GM23248 (cell line): Measurements from ENCODE around the gene RNU1-2. TPM values are rescaled to one million over a fixed set of nuclear protein-coding genes. Genes with fewer than 3 reads are reported as not detected.
"Not testable (repeated sequence)": the region's sequence is repeated elsewhere in the genome, so short reads cannot be mapped to it uniquely, and the experiment has no call there.

ENCODE experiments used
- DNase-seq: peaks from one replicate; pipeline ENCODE4 v3.0.0-alpha.2; 2015
- H2AFZ ChIP-seq: fragments of 200-600 bp; sonication (generic); 2 replicates; pipeline ENCODE4 v1.6.1; 2016; ENCODE audit warnings: antibody characterized with exemption
- H3F3A ChIP-seq: fragments of 200-600 bp; sonication (generic); 2 replicates; pipeline ENCODE4 v1.6.1; 2016; ENCODE audit warnings: mild to moderate bottlenecking, antibody characterized with exemption, mixed run types; ENCODE audit not compliant: insufficient read depth
- H3K27ac ChIP-seq: fragments of 200-600 bp; sonication (generic); 2 replicates; pipeline ENCODE4 v1.5.1; 2016; ENCODE audit warnings: mild to moderate bottlenecking
- H3K27me3 ChIP-seq: fragments of 200-600 bp; sonication (generic); replicated peaks from 2 replicates; pipeline ENCODE4 v1.6.1; 2016; ENCODE audit warnings: mild to moderate bottlenecking; ENCODE audit not compliant: insufficient read depth
- H3K36me3 ChIP-seq: fragments of 200-600 bp; sonication (generic); 2 replicates; pipeline ENCODE4 v1.6.1; 2016; ENCODE audit warnings: low read depth, mild to moderate bottlenecking
- H3K4me1 ChIP-seq: fragments of 200-600 bp; sonication (generic); 2 replicates; pipeline ENCODE4 v1.6.1; 2016; ENCODE audit warnings: mild to moderate bottlenecking; ENCODE audit not compliant: insufficient read depth
- H3K4me2 ChIP-seq: fragments of 200-600 bp; sonication (generic); one replicate; pipeline ENCODE4 v1.6.1; 2016; ENCODE audit warnings: mild to moderate bottlenecking; ENCODE audit not compliant: unreplicated experiment
- H3K4me3 ChIP-seq: fragments of 200-600 bp; sonication (generic); 2 replicates; pipeline ENCODE4 v1.5.1; 2016; ENCODE audit warnings: mild to moderate bottlenecking
- H3K79me2 ChIP-seq: fragments of 200-600 bp; sonication (generic); 2 replicates; pipeline ENCODE4 v1.6.1; 2016; ENCODE audit warnings: mild to moderate bottlenecking; ENCODE audit not compliant: insufficient read depth
- H3K9ac ChIP-seq: fragments of 200-600 bp; sonication (generic); 2 replicates; pipeline ENCODE4 v1.6.1; 2016; ENCODE audit warnings: mild to moderate bottlenecking
- H3K9me2 ChIP-seq: fragments of 200-600 bp; sonication (generic); 2 replicates; pipeline ENCODE4 v1.6.1; 2016; ENCODE audit warnings: mixed run types, mild to moderate bottlenecking, moderate library complexity; ENCODE audit not compliant: insufficient read depth
- H3K9me3 ChIP-seq: fragments of 200-600 bp; sonication (generic); one replicate; pipeline ENCODE4 v1.6.1; 2017; ENCODE audit warnings: low read depth
- H4K20me1 ChIP-seq: fragments of 200-600 bp; sonication (generic); 2 replicates; pipeline ENCODE4 v1.6.0; 2016; ENCODE audit not compliant: insufficient read depth
- EZH2 ChIP-seq: fragments of 200-600 bp; sonication (generic); IDR thresholded peaks from 2 replicates; pipeline ENCODE4 v1.6.1; 2018; ENCODE audit warnings: antibody characterized with exemption, mild to moderate bottlenecking; ENCODE audit not compliant: insufficient read depth, poor library complexity, severe bottlenecking
- EZH2phosphoT487 ChIP-seq: fragments of 200-600 bp; sonication (generic); IDR thresholded peaks from 2 replicates; pipeline ENCODE4 v1.6.1; 2018; ENCODE audit warnings: antibody characterized with exemption, moderate library complexity, mild to moderate bottlenecking, low read depth; ENCODE audit not compliant: insufficient read depth
- WGBS, 2 experiments: methylation state at CpG; one replicate each; pipeline ENCODE4 v1.1.6; 2015 to 2017; ENCODE audit warnings: low lambda C conversion rate in 2 of 2, low coverage in 1 of 2; ENCODE audit errors: missing lambda C conversion rate in 2 of 2; 5-methylcytosine and 5-hydroxymethylcytosine counted together
- in situ Hi-C: fragments of 300-500 bp; cut with MboI; formaldehyde crosslinking; loops from 2 replicates; pipeline ENCODE4 v1.15.0; 2020
- polyA plus RNA-seq: library from polyadenylated mRNA; unstranded; fragments of >200 nt; fragmentation: Nextera tagmentation; extraction: Ambion mirVana; gene quantifications from 2 replicates; pipeline ENCODE4 v1.2.1, GENCODE V29; 2016
- total RNA-seq: library from RNA; depleted of rRNA; stranded (reverse); fragments of >200 nt; shearing (Covaris generic); gene quantifications from 2 replicates; pipeline ENCODE4 v1.2.3, GENCODE V29; 2014

RNU1-2 gene
- total and polyA plus RNA-seq, 2 experiments from 2014 or later: not detected

- H2AFZ ChIP-seq, H3K27ac ChIP-seq, H3K4me3 ChIP-seq, H3K4me1 ChIP-seq, H3K9ac ChIP-seq, H3F3A ChIP-seq, H3K9me2 ChIP-seq, H3K79me2 ChIP-seq, H3K36me3 ChIP-seq, in situ Hi-C loops, H3K9me3 ChIP-seq, H3K4me2 ChIP-seq, DNase-seq, H4K20me1 ChIP-seq: not testable (repeated sequence)
- H3K27me3 ChIP-seq: peaks cover 39% of the 10 kb centered on the region
- WGBS, 2 experiments: 19 to 21% methylated on average over 34 to 35 of the region's 35 CpGs
These were observed 20.6 kb upstream of the RNU1-2 start for GRCh38 chr1:16874968-16875765.

- H3K4me3 ChIP-seq, H3K27ac ChIP-seq, H3K4me2 ChIP-seq, in situ Hi-C loops, H2AFZ ChIP-seq, H3K9me3 ChIP-seq, H4K20me1 ChIP-seq, H3K9ac ChIP-seq, H3K9me2 ChIP-seq, DNase-seq, H3F3A ChIP-seq, H3K4me1 ChIP-seq, H3K79me2 ChIP-seq, H3K36me3 ChIP-seq: not testable (repeated sequence)
- WGBS, 2 experiments: 52 to 62% methylated on average over 1 of the region's 1 CpG
- peaks cover 56% of the 10 kb centered on the region for H3K27me3 ChIP-seq
These were observed 14.0 kb upstream of the RNU1-2 start for GRCh38 chr1:16881742-16882141.

GRCh38 chr1:16882986-16883385, 12.8 kb upstream of the RNU1-2 start:
- Histone ChIP-seq H3K36me3 (no peaks in the 10 kb centered on the region), H3K9me3 (no peaks in the 10 kb centered on the region), H2AFZ (no peak overlapping the region), H3K9me2 (no peaks in the 10 kb centered on the region), H3K4me2 (no peak overlapping the region), H4K20me1 (no peaks in the 10 kb centered on the region), H3F3A (no peaks in the 10 kb centered on the region), H3K27ac (no peak overlapping the region), H3K4me1 (no peaks in the 10 kb centered on the region), H3K4me3 (no peak overlapping the region), H3K9ac (no peak overlapping the region), H3K27me3 (peaks cover 56% of the 10 kb centered on the region), H3K79me2 (no peaks in the 10 kb centered on the region)
- in situ Hi-C loops: no loop called here
- WGBS, 2 experiments: 35 to 37% methylated on average over 4 of the region's 4 CpGs
- no peak for DNase-seq
- TF ChIP-seq EZH2phosphoT487: no peak
- TF ChIP-seq EZH2: no peak

- DNase-seq: not testable (repeated sequence)
These were observed 11.3 kb upstream of the RNU1-2 start for GRCh38 chr1:16884487-16884886.

More at GRCh38 chr1:16884487-16884886, 11.3 kb upstream of the RNU1-2 start:
- H3K9me2 ChIP-seq, H3K79me2 ChIP-seq, in situ Hi-C loops, H3K27ac ChIP-seq, H3K4me1 ChIP-seq, H3F3A ChIP-seq, H3K4me2 ChIP-seq, H2AFZ ChIP-seq, H3K9ac ChIP-seq, H4K20me1 ChIP-seq, H3K4me3 ChIP-seq, H3K36me3 ChIP-seq, H3K9me3 ChIP-seq: not testable (repeated sequence)
- H3K27me3 ChIP-seq: peaks cover 49% of the 10 kb centered on the region
- WGBS, 2 experiments: 51 to 53% methylated on average over 5 of the region's 5 CpGs
